Breast epithelium (tissue), 4 donors: ENCODE measurements around the gene NDEL1. TPM values are rescaled to one million over a fixed set of nuclear protein-coding genes. Genes with fewer than 3 reads are reported as not detected.

Experiments used
- DNase-seq, 2 donors: peaks; one replicate each; pipeline ENCODE4 v3.0.0-alpha.2; 2019; ENCODE audit warnings: low spot score in 2 of 2
- H3K27ac ChIP-seq, 2 donors: fragments of 200-600 bp; sonication (generic) in 1 of 2; one replicate each; pipeline ENCODE4 v1.5.1; 2016 to 2019; ENCODE audit warnings: mild to moderate bottlenecking in 1 of 2
- H3K27me3 ChIP-seq, 2 donors: fragments of 200-600 bp; sonication (generic) in 1 of 2; one replicate each; pipeline versions ENCODE4 v1.5.1 to v1.6.0; 2017 to 2019; ENCODE audit warnings: control low read depth in 1 of 2, mild to moderate bottlenecking in 1 of 2
- H3K36me3 ChIP-seq: fragments of 200-600 bp; one replicate; pipeline ENCODE4 v1.5.1; 2019
- H3K4me1 ChIP-seq, 2 donors: fragments of 200-600 bp; sonication (generic); one replicate each; pipeline ENCODE4 v1.5.1; 2016 to 2019; ENCODE audit warnings: control low read depth in 1 of 2
- H3K4me3 ChIP-seq, 3 donors: fragments of 200-600 bp; sonication (generic); 1 replicate in 2 of 3; 2 replicates in 1 of 3; pipeline ENCODE4 v1.5.1; 2016 to 2019; ENCODE audit warnings: mild to moderate bottlenecking in 3 of 3, moderate library complexity in 2 of 3
- H3K9me3 ChIP-seq, 2 donors: fragments of 200-600 bp; sonication (generic) in 1 of 2; one replicate each; pipeline ENCODE4 v1.5.1; 2016 to 2019; ENCODE audit warnings: control low read depth in 1 of 2
- CTCF ChIP-seq, 3 donors: fragments of 450-650 bp; IDR thresholded peaks; one replicate each; pipeline ENCODE4 v1.5.1; 2016 to 2017; ENCODE audit warnings: antibody characterized with exemption in 3 of 3, mild to moderate bottlenecking in 3 of 3, moderate library complexity in 3 of 3
- POLR2A ChIP-seq: fragments of 450-650 bp; IDR thresholded peaks from one replicate; pipeline ENCODE4 v1.6.1; 2016; ENCODE audit warnings: antibody characterized with exemption, mild to moderate bottlenecking, moderate library complexity
- POLR2AphosphoS5 ChIP-seq, 3 donors: sonication (generic); formaldehyde crosslinking; IDR thresholded peaks; one replicate each; pipeline ENCODE4 v1.6.1; 2017; ENCODE audit warnings: antibody characterized with exemption in 3 of 3
- intact Hi-C: fragments of 100-400 bp; cut with DNase I; formaldehyde crosslinking; loops from one replicate; pipeline ENCODE4 v1.15.1; 2023; ENCODE audit warnings: low total_unique reads
- total RNA-seq, 3 donors: library from RNA; depleted of rRNA; stranded (reverse); fragments of >200 nt; gene quantifications; one replicate each; pipeline ENCODE4 v1.1.0, GENCODE V29; 2016

NDEL1 gene
- total RNA-seq, 3 donors from 2014 or later, result 51.1 to 80.6 (median 61.4) TPM

GRCh38 chr17:8475227-8475626 is 39.5 kb downstream of the NDEL1 start:
- peaks cover 5% of the 10 kb centered on the region for H3K36me3 ChIP-seq
- H3K4me1 ChIP-seq, result peaks cover 7 to 10% of the 10 kb centered on the region in 2 donors
- TF ChIP-seq POLR2AphosphoS5 (IDR thresholded peaks at IDR 0.05), result no peak
- H3K27ac ChIP-seq, result no peak overlapping the region
- intact Hi-C loops, result no loop called here
- H3K9me3 ChIP-seq, result no peaks in the 10 kb centered on the region
- no peak overlapping the region for H3K4me3 ChIP-seq
- DNase-seq, result no peak
- H3K27me3 ChIP-seq, result no peaks in the 10 kb centered on the region

- Histone ChIP-seq H3K4me3 (no peak overlapping the region), H3K36me3 (peaks cover 5% of the 10 kb centered on the region), H3K9me3 (no peaks in the 10 kb centered on the region), H3K27me3 (no peaks in the 10 kb centered on the region), H3K4me1 (peaks cover 5 to 12% of the 10 kb centered on the region in 2 donors), H3K27ac (no peak overlapping the region)
- TF ChIP-seq CTCF (IDR thresholded peaks at IDR 0.05) (no peak), POLR2AphosphoS5 (IDR thresholded peaks at IDR 0.05) (no peak), POLR2A (no peak)
- no peak for DNase-seq
- intact Hi-C loops, result no loop called here
These were observed 40.1 kb downstream of the NDEL1 start for GRCh38 chr17:8475781-8476180.

- H3K27me3 ChIP-seq, result no peaks in the 10 kb centered on the region
- intact Hi-C loops, result no loop called here
- peaks cover 5% of the 10 kb centered on the region for H3K36me3 ChIP-seq
- H3K4me1 ChIP-seq, result peaks cover 5 to 12% of the 10 kb centered on the region in 2 donors
- DNase-seq, result no peak
- no peak overlapping the region for H3K4me3 ChIP-seq
- H3K27ac ChIP-seq, result no peak overlapping the region
- TF ChIP-seq CTCF (IDR thresholded peaks at IDR 0.05) (no peak), POLR2A (no peak), POLR2AphosphoS5 (IDR thresholded peaks at IDR 0.05) (no peak)
- no peaks in the 10 kb centered on the region for H3K9me3 ChIP-seq
These were observed 41.1 kb downstream of the NDEL1 start for GRCh38 chr17:8476741-8477140.

- no peak for TF ChIP-seq POLR2AphosphoS5 (IDR thresholded peaks at IDR 0.05)
- TF ChIP-seq POLR2A, result no peak
- no peak for TF ChIP-seq CTCF (IDR thresholded peaks at IDR 0.05)
- H3K9me3 ChIP-seq, result no peaks in the 10 kb centered on the region
- no peak for DNase-seq
- H3K27ac ChIP-seq, result no peak overlapping the region
- no peaks in the 10 kb centered on the region for H3K27me3 ChIP-seq
- no peak overlapping the region for H3K4me3 ChIP-seq
- intact Hi-C loops, result no loop called here
- peaks cover 5% of the 10 kb centered on the region for H3K36me3 ChIP-seq
- peaks cover 5 to 12% of the 10 kb centered on the region in 2 donors for H3K4me1 ChIP-seq
These were observed 41.5 kb downstream of the NDEL1 start for GRCh38 chr17:8477171-8477570.

GRCh38 chr17:8477715-8478441 is 42.2 kb downstream of the NDEL1 start:
- Histone ChIP-seq H3K4me3 (no peak overlapping the region), H3K27me3 (no peaks in the 10 kb centered on the region), H3K9me3 (no peaks in the 10 kb centered on the region), H3K36me3 (peaks cover 5% of the 10 kb centered on the region), H3K27ac (no peak overlapping the region), H3K4me1 (peaks cover 5 to 12% of the 10 kb centered on the region in 2 donors)
- TF ChIP-seq POLR2A (no peak), POLR2AphosphoS5 (IDR thresholded peaks at IDR 0.05) (no peak), CTCF (IDR thresholded peaks at IDR 0.05) (no peak)
- no peak for DNase-seq
- intact Hi-C loops, result no loop called here
